K562 (cell line): ENCODE measurements around the gene RERE. TPM values are rescaled to one million over a fixed set of nuclear protein-coding genes. Genes with fewer than 3 reads are reported as not detected.
A peak's percentile ranks its signal among the peaks of the same experiment; 100 is the strongest.

Experiments
- ATAC-seq: fragments of 200-7000 bp; cut with Tn5 transposase; 3 replicates; pipeline ENCODE4 v1.9.1; 2020; ENCODE audit warnings: moderate library complexity
- BruUV-seq: library from RNA; stranded (reverse); fragments of 400-500 nt; replicated peaks from 2 replicates; lab custom pipeline; 2021; lab: Mats Ljungman, UMichigan
- CTCF ChIA-PET: fragments of 300-600 bp; formaldehyde crosslinking; extraction: SDS; loops from one replicate; lab custom pipeline; 2021; ENCODE audit warnings: low intra/inter-chr PET ratio; lab: Yijun Ruan, JAX
- POLR2A ChIA-PET: fragments of 300-600, 350-650 bp; sonication (Branson Sonifier 250); formaldehyde crosslinking; extraction: SDS; loops from one replicate; lab custom pipeline; 2021; ENCODE audit warnings: antibody characterized with exemption, inconsistent platforms; lab: Yijun Ruan, JAX
- DNase-seq, 4 experiments: peaks; one replicate each; pipeline versions ENCODE4 v3.0.0 to v3.0.0-alpha.2; 2011 to 2018; ENCODE audit warnings: low spot score in 3 of 4, mixed read lengths in 3 of 4; ENCODE audit errors: extremely low read depth in 1 of 4
- FAIRE-seq: peaks from 2 replicates; lab custom pipeline; 2011; peaks lifted over from hg19 to GRCh38; lab: Jason Lieb, UNC
- H2AFZ ChIP-seq: 2 replicates; pipeline ENCODE4 v1.6.0; 2011; ENCODE audit warnings: low read depth, low read length, control low read depth, inconsistent platforms
- H3K27ac ChIP-seq: fragments of 200-600 bp; 3 replicates; pipeline ENCODE4 v1.8.0; 2011; ENCODE audit warnings: low read depth, mild to moderate bottlenecking, control low read depth, inconsistent platforms, low read length, moderate library complexity, mixed read lengths; ENCODE audit errors: extremely low read depth
- H3K27me3 ChIP-seq, 2 experiments: fragments of 300-600 bp in 1 of 2; 2 replicates in 1 of 2; 3 replicates in 1 of 2; pipeline versions ENCODE4 v1.6.0 to v1.8.0; 2011; ENCODE audit warnings: inconsistent platforms in 2 of 2, low read length in 2 of 2, mild to moderate bottlenecking in 1 of 2, mixed read lengths in 1 of 2, moderate library complexity in 1 of 2; ENCODE audit not compliant: control insufficient read depth in 2 of 2, insufficient read depth in 2 of 2
- H3K36me3 ChIP-seq: fragments of 300-600 bp; 3 replicates; pipeline ENCODE4 v1.8.0; 2011; ENCODE audit warnings: mild to moderate bottlenecking, low read length, inconsistent platforms; ENCODE audit not compliant: control insufficient read depth, insufficient read depth
- H3K4me1 ChIP-seq, 2 experiments: fragments of 200-600 bp in 1 of 2; replicated peaks in 1 of 2; 2 replicates in 1 of 2; 3 replicates in 1 of 2; pipeline versions ENCODE4 v1.5.1 to v1.8.0; 2011; ENCODE audit warnings: inconsistent platforms in 2 of 2, low read length in 2 of 2, mild to moderate bottlenecking in 1 of 2, mixed read lengths in 1 of 2, moderate library complexity in 1 of 2; ENCODE audit not compliant: control insufficient read depth in 2 of 2, insufficient read depth in 2 of 2
- H3K4me2 ChIP-seq: 2 replicates; pipeline ENCODE4 v1.6.1; 2011; ENCODE audit warnings: low read length, control low read depth, inconsistent platforms, mixed read lengths; ENCODE audit not compliant: insufficient read depth
- H3K4me3 ChIP-seq: fragments of 200-600 bp; sonication (generic), shearing (Covaris generic); 2 replicates; pipeline ENCODE4 v1.5.1; 2016; ENCODE audit warnings: control low read depth, inconsistent platforms
- H3K79me2 ChIP-seq: fragments of 200-600 bp; 3 replicates; pipeline ENCODE4 v1.8.0; 2011; ENCODE audit warnings: low read length, inconsistent platforms; ENCODE audit not compliant: control insufficient read depth, insufficient read depth
- H3K9ac ChIP-seq, 2 experiments: 2 replicates each; pipeline versions ENCODE4 v1.6.0 to v1.6.1; 2011; ENCODE audit warnings: low read depth in 2 of 2, low read length in 2 of 2, control low read depth in 1 of 2, inconsistent platforms in 1 of 2, mild to moderate bottlenecking in 1 of 2, mixed read lengths in 1 of 2; ENCODE audit not compliant: insufficient read depth in 1 of 2
- H3K9me1 ChIP-seq: one replicate; pipeline ENCODE4 v1.6.0; 2011; ENCODE audit warnings: inconsistent platforms, mild to moderate bottlenecking, low read length, moderate library complexity; ENCODE audit not compliant: control insufficient read depth, insufficient read depth
- H3K9me3 ChIP-seq: replicated peaks from 2 replicates; pipeline ENCODE4 v1.5.1; 2011; ENCODE audit warnings: low read depth, low read length, inconsistent platforms; ENCODE audit not compliant: control insufficient read depth, insufficient read depth
- H4K20me1 ChIP-seq: replicated peaks from 2 replicates; pipeline ENCODE4 v1.6.1; 2011; ENCODE audit warnings: low read length, inconsistent platforms, mixed read lengths; ENCODE audit not compliant: control insufficient read depth, insufficient read depth
- MEIS2 ChIP-seq: fragments of 450-650 bp; IDR thresholded peaks from 2 replicates; pipeline ENCODE4 v1.6.1; 2014; ENCODE audit warnings: mild to moderate bottlenecking; ENCODE audit not compliant: partially characterized antibody
- ZBTB33 ChIP-seq: sonication (generic); formaldehyde crosslinking; IDR thresholded peaks from 2 replicates; pipeline ENCODE4 v1.8.1; 2023; ENCODE audit warnings: mild to moderate bottlenecking, missing genetic modification reagents
- ZBTB34 ChIP-seq: fragments of 250-450 bp; sonication (Bioruptor Pico); IDR thresholded peaks from 2 replicates; pipeline ENCODE4 v1.8.0; 2021; ENCODE audit warnings: mild to moderate bottlenecking, moderate library complexity
- WGBS: fragments of 100-300 bp; shearing (Covaris generic); methylation state at CpG from one replicate; pipeline ENCODE4 v1.1.6; 2016; ENCODE audit warnings: low coverage, mixed read lengths; ENCODE audit not compliant: insufficient coverage; ENCODE audit errors: missing lambda C conversion rate; 5-methylcytosine and 5-hydroxymethylcytosine counted together
- in situ Hi-C: fragments of 300-500 bp; cut with MboI; formaldehyde crosslinking; loops from 4 replicates; pipeline ENCODE4 v1.15.0; 2018; ENCODE audit warnings: inconsistent platforms, mixed read lengths
- intact Hi-C: fragments of 100-400 bp; cut with micrococcal nuclease; formaldehyde crosslinking; loops from 2 replicates; pipeline ENCODE4 v1.14.2; 2022
- polyA plus RNA-seq, 8 experiments: library from polyadenylated mRNA; depleted of rRNA in 4 of 8; stranded (reverse) in 5 of 8; unstranded in 3 of 8; fragments of >200 nt; fragmentation: Nextera tagmentation in 2 of 8; fragmentation: Illumina TruSeq in 1 of 8; extraction: Ambion mirVana in 2 of 8; extraction: Trizol in 1 of 8; gene quantifications; 2 replicates each; pipeline versions ENCODE4 v1.2.1 to v1.2.3, GENCODE V29; 2011 to 2014; ENCODE audit warnings: inconsistent platforms in 1 of 8, missing spikeins in 1 of 8
- total RNA-seq, 7 experiments: library from RNA; depleted of rRNA in 6 of 7; stranded (reverse); fragments of >200 nt in 6 of 7; fragmentation: Illumina TruSeq in 2 of 7; extraction: Trizol in 2 of 7; gene quantifications; 2 replicates each; pipeline versions ENCODE4 v1.2.1 to v1.2.3, GENCODE V29; 2011 to 2021; ENCODE audit warnings: low replicate concordance in 1 of 7

The RERE gene
- total and polyA plus RNA-seq, 9 of the 15 experiments (the other 6 are each of a cell fraction or from before 2014, with no cell fraction given), result 3.0 to 51.5 (median 13.4) TPM

- no peaks in the 10 kb centered on the region for H3K9me1 ChIP-seq
- no peak overlapping the region for H3K4me3 ChIP-seq
- H3K9me3 ChIP-seq, result no peaks in the 10 kb centered on the region
- no peak overlapping the region for H2AFZ ChIP-seq
- FAIRE-seq, result no peak
- peaks cover 97% of the 10 kb centered on the region for H3K79me2 ChIP-seq
- H3K36me3 ChIP-seq, result no peaks in the 10 kb centered on the region; the same call in 2 of the 3 replicates
- no peak overlapping the region for H3K27ac ChIP-seq
- 87% methylated on average over 4 of the region's 4 CpGs for WGBS
- ChIA-PET POLR2A (interaction anchor here (1.3 to 1.9 kb wide), 2 partner anchors 10 to 21 kb away, joined by 6 to 7 read pairs; no protein-coding TSS in a partner anchor), CTCF (no interaction called here)
- BruUV-seq, result no TSS peak
- H4K20me1 ChIP-seq, result peaks cover 23% of the 10 kb centered on the region
- no peaks in the 10 kb centered on the region for H3K27me3 ChIP-seq
- H3K9ac ChIP-seq, result no peak overlapping the region
- peaks cover 0 to 16% of the 10 kb centered on the region in 2 experiments for H3K4me1 ChIP-seq
- no peak for DNase-seq
- no peak overlapping the region for H3K4me2 ChIP-seq
- ATAC-seq, result peak; percentile 4; the same call in 2 of the 3 replicates
- in situ Hi-C loops, result no loop called here
- TF ChIP-seq ZBTB33, result peak; percentile 39; the same call in 1 of the 2 replicates
- no peak for TF ChIP-seq MEIS2
- TF ChIP-seq ZBTB34 (CRISPR knock-in tag), result no peak
- intact Hi-C loops, result no loop called here
These were observed 6.5 kb downstream of the RERE start for GRCh38 chr1:8810987-8811386.
